ENCODE measurements around the gene TPPP.
"Not testable (repeated sequence)": the region's sequence is repeated elsewhere in the genome, so short reads cannot be mapped to it uniquely, and the experiment has no call there.

Gene TPPP

GRCh38 chr5:695475-695874, 2.3 kb upstream of the TPPP start:
- intact Hi-C loops (cut with DNase I); DNase-seq: not testable (repeated sequence)

GRCh38 chr5:694042-694431, 885 bp upstream of the TPPP start:
- DNase-seq, result peak in 3 of 10 donors; percentile 65 to 86 (median 82)
- intact Hi-C loops (cut with DNase I), result not testable (repeated sequence)

GRCh38 chr5:692529-693041, 567 bp downstream of the TPPP start:
- peak in 2 of 10 donors; percentile 79 to 89 for DNase-seq
- intact Hi-C loops (cut with DNase I), result loop anchor here (2.0 kb wide), 1 partner anchor 92 kb away; the partner anchor contains the start of gene ZDHHC11B

- intact Hi-C loops (cut with DNase I), result loop anchor here (2.0 kb wide), 1 partner anchor 93 kb away; the partner anchor contains the start of gene ZDHHC11B
- no peak for DNase-seq
Measured at GRCh38 chr5:691817-692528, 1.2 kb downstream of the TPPP start.

- intact Hi-C loops (cut with DNase I), result not testable (repeated sequence)
- peak in 2 of 10 donors; percentile 30 to 86 for DNase-seq
Measured at GRCh38 chr5:691049-691448, 2.1 kb downstream of the TPPP start.

- DNase-seq; intact Hi-C loops (cut with DNase I): not testable (repeated sequence)
Measured at GRCh38 chr5:690293-690692, 2.9 kb downstream of the TPPP start.

- peak in 2 of 10 donors; percentile 29 to 77 for DNase-seq
- intact Hi-C loops (cut with DNase I), result not testable (repeated sequence)
Measured at GRCh38 chr5:688348-689010, 4.7 kb downstream of the TPPP start.

GRCh38 chr5:686936-687335, 6.2 kb downstream of the TPPP start:
- DNase-seq; intact Hi-C loops (cut with DNase I): not testable (repeated sequence)

- peak in 2 of 10 donors; percentile 36 to 59 for DNase-seq
- intact Hi-C loops (cut with DNase I), result not testable (repeated sequence)
Measured at GRCh38 chr5:686172-686523, 7.0 kb downstream of the TPPP start.

GRCh38 chr5:685262-686171, 7.6 kb downstream of the TPPP start:
- intact Hi-C loops (cut with DNase I), result no loop called here
- peak in 3 of 10 donors; percentile 54 to 74 (median 69) for DNase-seq

- DNase-seq, result peak in 3 of 10 donors; percentile 57 to 80 (median 59)
- intact Hi-C loops (cut with DNase I), result no loop called here
Measured at GRCh38 chr5:684751-685216, 8.4 kb downstream of the TPPP start.

- peak in 8 of 10 donors; percentile 9 to 79 (median 16) for DNase-seq
- intact Hi-C loops (cut with DNase I), result loop anchor here (1.0 kb wide), 1 partner anchor 91 kb away; no protein-coding TSS in a partner anchor
Measured at GRCh38 chr5:683551-684481, 9.3 kb downstream of the TPPP start.

GRCh38 chr5:682651-683358, 10.3 kb downstream of the TPPP start:
- DNase-seq, result peak in 8 of 10 donors; percentile 10 to 90 (median 36)
- intact Hi-C loops (cut with DNase I), result loop anchor here (1.0 kb wide), 1 partner anchor 92 kb away; no protein-coding TSS in a partner anchor

GRCh38 chr5:682216-682615, 10.9 kb downstream of the TPPP start:
- intact Hi-C loops (cut with DNase I), result not testable (repeated sequence)
- peak in 3 of 10 donors; percentile 12 to 69 (median 48) for DNase-seq

GRCh38 chr5:681317-682191, 11.6 kb downstream of the TPPP start:
- intact Hi-C loops (cut with DNase I), result not testable (repeated sequence)
- DNase-seq, result peak in 3 of 10 donors; percentile 41 to 76 (median 52)

GRCh38 chr5:680836-681235, 12.3 kb downstream of the TPPP start:
- intact Hi-C loops (cut with DNase I), result not testable (repeated sequence)
- DNase-seq, result peak in 2 of 10 donors; percentile 49 to 76

GRCh38 chr5:680118-680795, 12.9 kb downstream of the TPPP start:
- intact Hi-C loops (cut with DNase I), result not testable (repeated sequence)
- peak in 3 of 10 donors; percentile 34 to 63 (median 62) for DNase-seq
